ENCODE data around the gene HIVEP2. TPM values are rescaled to one million over a fixed set of nuclear protein-coding genes. Genes with fewer than 3 reads are reported as not detected.

Gene HIVEP2
- total and polyA plus RNA-seq, 3 donors from 2014 or later: 4.7 to 10.8 (median 10.7) TPM

DNA sequence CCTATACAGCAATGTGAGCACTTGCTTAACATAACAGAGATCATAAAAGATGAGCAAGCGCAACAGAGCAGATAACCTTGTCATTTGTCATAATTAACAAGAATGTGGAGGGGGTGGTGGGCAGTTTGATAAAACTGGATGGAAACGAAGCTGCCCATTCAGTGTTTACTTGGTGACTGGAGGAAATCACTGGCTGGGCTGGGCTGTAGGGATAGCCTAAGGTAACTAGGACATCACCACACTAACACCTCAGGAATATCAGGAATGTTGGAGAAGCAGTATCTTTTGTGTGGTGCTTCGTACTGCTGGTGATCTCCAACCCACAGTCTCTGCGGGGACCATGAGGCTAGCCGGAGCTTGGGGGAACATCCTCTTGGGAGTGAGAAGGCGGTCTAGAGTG, 218.4 kb downstream of the HIVEP2 start:
- no peaks in the 10 kb centered on the region for H3K36me3 ChIP-seq (ENCODE audit: low read depth, missing control alignments)
- H3K27me3 ChIP-seq: no peaks in the 10 kb centered on the region
- H3K27ac ChIP-seq: no peak overlapping the region
- H3K4me3 ChIP-seq: no peak overlapping the region
- intact Hi-C loops (cut with DNase I; ENCODE audit: low total_unique reads): no loop called here
- no peak for TF ChIP-seq POLR2A (IDR thresholded peaks at IDR 0.05)
- TF ChIP-seq, protein P1, sequence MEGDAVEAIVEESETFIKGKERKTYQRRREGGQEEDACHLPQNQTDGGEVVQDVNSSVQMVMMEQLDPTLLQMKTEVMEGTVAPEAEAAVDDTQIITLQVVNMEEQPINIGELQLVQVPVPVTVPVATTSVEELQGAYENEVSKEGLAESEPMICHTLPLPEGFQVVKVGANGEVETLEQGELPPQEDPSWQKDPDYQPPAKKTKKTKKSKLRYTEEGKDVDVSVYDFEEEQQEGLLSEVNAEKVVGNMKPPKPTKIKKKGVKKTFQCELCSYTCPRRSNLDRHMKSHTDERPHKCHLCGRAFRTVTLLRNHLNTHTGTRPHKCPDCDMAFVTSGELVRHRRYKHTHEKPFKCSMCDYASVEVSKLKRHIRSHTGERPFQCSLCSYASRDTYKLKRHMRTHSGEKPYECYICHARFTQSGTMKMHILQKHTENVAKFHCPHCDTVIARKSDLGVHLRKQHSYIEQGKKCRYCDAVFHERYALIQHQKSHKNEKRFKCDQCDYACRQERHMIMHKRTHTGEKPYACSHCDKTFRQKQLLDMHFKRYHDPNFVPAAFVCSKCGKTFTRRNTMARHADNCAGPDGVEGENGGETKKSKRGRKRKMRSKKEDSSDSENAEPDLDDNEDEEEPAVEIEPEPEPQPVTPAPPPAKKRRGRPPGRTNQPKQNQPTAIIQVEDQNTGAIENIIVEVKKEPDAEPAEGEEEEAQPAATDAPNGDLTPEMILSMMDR (IDR thresholded peaks at IDR 0.05): no peak
- 89 to 93% methylated on average over 6 of the region's 6 CpGs for WGBS, 2 donors
- no peak for DNase-seq
- no peaks in the 10 kb centered on the region for H3K4me1 ChIP-seq
- no peaks in the 10 kb centered on the region for H3K9me3 ChIP-seq

DNA sequence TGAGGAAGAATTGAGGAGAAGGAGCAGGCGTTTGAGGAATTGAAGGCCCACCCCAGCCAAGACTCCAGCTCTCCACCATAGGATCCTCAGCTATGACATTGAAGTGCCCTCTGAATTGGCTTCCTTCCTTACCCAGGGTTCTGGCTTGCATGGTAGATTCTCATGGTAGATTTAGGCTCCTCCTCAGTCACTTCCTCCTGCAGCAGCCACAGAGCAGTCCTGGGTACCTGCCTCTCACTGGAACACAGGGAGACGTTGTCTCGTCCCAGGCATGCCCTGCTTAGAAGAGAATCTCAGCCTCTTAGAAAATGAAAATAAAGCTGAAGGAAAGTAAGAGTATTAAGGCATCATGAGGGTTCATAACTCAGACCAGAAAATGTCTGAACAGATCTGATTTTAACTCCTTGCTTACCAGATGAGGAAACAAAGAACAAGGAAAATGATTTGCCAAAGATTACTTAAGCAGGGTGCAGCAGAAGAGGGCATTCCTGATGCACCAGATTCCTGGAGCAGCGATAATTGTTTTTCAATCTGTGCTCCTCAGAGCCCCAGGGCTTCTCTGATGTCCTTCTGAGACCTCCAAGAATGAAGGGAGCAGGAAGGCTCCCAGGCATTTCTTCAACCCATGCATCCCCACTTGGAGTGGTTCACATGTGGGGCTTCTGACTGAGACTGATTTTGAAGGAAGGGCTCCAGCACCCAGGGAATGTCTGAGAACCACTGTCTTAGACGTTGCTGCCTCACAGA, 219.8 kb downstream of the HIVEP2 start:
- 79 to 80% methylated on average over 5 of the region's 5 CpGs for WGBS, 2 donors
- no peak overlapping the region for H3K27ac ChIP-seq
- intact Hi-C loops (cut with DNase I; ENCODE audit: low total_unique reads): no loop called here
- no peaks in the 10 kb centered on the region for H3K4me1 ChIP-seq
- H3K9me3 ChIP-seq: no peaks in the 10 kb centered on the region
- no peak overlapping the region for H3K4me3 ChIP-seq
- H3K36me3 ChIP-seq (ENCODE audit: low read depth, missing control alignments): no peaks in the 10 kb centered on the region
- no peak for DNase-seq
- TF ChIP-seq POLR2A (IDR thresholded peaks at IDR 0.05): no peak
- TF ChIP-seq, protein P1 (IDR thresholded peaks at IDR 0.05): no peak
- H3K27me3 ChIP-seq: no peaks in the 10 kb centered on the region

DNA sequence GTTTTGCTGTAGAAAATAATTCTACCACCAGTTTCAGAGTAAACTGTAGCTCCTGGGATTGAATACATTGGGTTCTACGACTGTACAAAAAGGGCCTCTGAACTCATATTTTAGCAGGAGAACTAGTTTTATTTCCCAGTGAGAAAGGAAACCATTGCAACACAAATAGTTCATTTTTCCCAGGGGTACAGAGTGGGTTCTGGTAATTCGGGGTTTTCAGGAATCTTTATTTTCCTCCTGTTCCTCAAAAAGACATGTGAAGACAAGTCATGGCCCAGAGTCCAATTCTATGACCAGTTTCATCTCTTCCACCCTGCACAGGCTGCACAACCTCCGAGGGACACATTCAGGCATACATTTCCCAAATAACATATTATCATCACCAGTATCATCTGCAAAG, 222.1 kb downstream of the HIVEP2 start:
- Histone ChIP-seq H3K4me3 (no peak overlapping the region), H3K27ac (no peak overlapping the region), H3K9me3 (peaks cover 5% of the 10 kb centered on the region), H3K27me3 (no peaks in the 10 kb centered on the region), H3K36me3 (ENCODE audit: low read depth, missing control alignments) (no peaks in the 10 kb centered on the region), H3K4me1 (no peaks in the 10 kb centered on the region)
- no peak for DNase-seq
- TF ChIP-seq POLR2A (IDR thresholded peaks at IDR 0.05): no peak
- TF ChIP-seq, protein P1 (IDR thresholded peaks at IDR 0.05): no peak
- intact Hi-C loops (cut with DNase I; ENCODE audit: low total_unique reads): no loop called here
- 82 to 86% methylated on average over 3 of the region's 3 CpGs for WGBS, 2 donors

DNA sequence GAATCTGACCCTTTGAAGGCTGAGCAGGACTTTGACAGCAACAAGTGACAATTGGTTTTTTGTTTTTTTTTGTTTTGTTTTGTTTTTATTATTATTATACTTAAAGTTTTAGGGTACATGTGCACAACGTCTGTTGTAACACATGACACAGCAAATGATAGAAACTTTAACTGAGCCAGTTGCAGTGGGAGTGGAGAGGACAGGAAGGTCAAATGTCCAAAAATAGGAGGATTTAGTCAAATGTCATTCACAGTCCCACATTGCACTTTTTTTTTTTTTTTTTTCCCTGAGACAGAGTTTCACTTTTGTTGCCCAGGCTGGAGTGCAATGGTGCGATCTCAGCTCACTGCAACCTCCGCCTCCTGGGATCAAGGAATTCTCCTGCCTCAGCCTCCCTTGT, 223.0 kb downstream of the HIVEP2 start:
- no peak overlapping the region for H3K27ac ChIP-seq
- WGBS, 2 donors: 82% methylated on average over 3 of the region's 3 CpGs
- no peak for DNase-seq
- no peaks in the 10 kb centered on the region for H3K4me1 ChIP-seq
- no peaks in the 10 kb centered on the region for H3K27me3 ChIP-seq
- H3K9me3 ChIP-seq: peaks cover 5% of the 10 kb centered on the region
- no peak for TF ChIP-seq POLR2A (IDR thresholded peaks at IDR 0.05)
- TF ChIP-seq, protein P1 (IDR thresholded peaks at IDR 0.05): no peak
- no peaks in the 10 kb centered on the region for H3K36me3 ChIP-seq (ENCODE audit: low read depth, missing control alignments)
- H3K4me3 ChIP-seq: no peak overlapping the region
- intact Hi-C loops (cut with DNase I; ENCODE audit: low total_unique reads): no loop called here
